GM19193 (cell line): ENCODE data around the gene HOXD3.

Experiments
- POLR2A ChIP-seq: IDR thresholded peaks from 4 replicates; pipeline ENCODE4 v1.6.1; 2011; ENCODE audit not compliant: insufficient read depth, insufficient read length; ENCODE audit errors: extremely low read depth

HOXD3 gene

DNA sequence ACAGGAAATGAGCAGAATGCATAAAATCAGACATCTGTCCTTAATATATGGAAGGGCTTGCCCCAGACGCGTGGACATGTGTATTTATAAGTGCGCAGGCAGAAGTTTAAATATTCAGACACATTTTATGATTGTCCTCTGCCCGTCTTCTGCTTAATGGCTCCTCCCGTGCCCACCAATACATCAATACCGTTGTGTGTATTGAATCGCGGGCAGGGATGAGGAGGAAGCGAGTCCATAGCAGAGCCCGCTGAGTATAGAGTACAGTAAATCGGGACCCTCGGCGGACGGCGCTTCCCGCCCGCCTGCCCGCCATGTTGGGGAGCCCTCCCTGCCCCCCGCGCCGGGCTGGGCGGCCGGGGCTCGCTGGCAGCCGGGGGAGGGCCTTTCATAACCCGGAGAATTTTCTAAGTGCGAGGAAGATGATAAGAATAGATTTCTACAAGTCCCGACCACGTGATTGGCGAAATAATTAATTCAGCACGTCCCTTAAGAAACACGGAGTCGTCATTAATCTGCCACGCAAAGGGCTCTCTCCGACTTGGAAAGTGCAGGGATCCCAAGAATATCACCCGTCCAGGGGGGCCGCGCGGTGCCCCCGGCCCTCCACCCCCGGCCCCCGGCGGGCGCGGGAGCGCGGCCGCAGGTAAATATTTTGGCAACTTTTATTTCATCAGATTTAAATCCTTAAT is at the start of gene HOXD3:
TSS of gene HOXD3 (plus strand) at position 501 of the 692 bp plus-strand sequence. CDS start 11,808 bp downstream, outside the sequence.
- no peak for TF ChIP-seq POLR2A

- no peak for TF ChIP-seq POLR2A
Measured at GRCh38 chr2:176107731-176108181, 49.4 kb upstream of the HOXD3 start.

GRCh38 chr2:176109192-176109901 is 47.8 kb upstream of the HOXD3 start:
- no peak for TF ChIP-seq POLR2A

- TF ChIP-seq POLR2A: no peak
Measured at GRCh38 chr2:176109946-176110345, 47.2 kb upstream of the HOXD3 start.

DNA sequence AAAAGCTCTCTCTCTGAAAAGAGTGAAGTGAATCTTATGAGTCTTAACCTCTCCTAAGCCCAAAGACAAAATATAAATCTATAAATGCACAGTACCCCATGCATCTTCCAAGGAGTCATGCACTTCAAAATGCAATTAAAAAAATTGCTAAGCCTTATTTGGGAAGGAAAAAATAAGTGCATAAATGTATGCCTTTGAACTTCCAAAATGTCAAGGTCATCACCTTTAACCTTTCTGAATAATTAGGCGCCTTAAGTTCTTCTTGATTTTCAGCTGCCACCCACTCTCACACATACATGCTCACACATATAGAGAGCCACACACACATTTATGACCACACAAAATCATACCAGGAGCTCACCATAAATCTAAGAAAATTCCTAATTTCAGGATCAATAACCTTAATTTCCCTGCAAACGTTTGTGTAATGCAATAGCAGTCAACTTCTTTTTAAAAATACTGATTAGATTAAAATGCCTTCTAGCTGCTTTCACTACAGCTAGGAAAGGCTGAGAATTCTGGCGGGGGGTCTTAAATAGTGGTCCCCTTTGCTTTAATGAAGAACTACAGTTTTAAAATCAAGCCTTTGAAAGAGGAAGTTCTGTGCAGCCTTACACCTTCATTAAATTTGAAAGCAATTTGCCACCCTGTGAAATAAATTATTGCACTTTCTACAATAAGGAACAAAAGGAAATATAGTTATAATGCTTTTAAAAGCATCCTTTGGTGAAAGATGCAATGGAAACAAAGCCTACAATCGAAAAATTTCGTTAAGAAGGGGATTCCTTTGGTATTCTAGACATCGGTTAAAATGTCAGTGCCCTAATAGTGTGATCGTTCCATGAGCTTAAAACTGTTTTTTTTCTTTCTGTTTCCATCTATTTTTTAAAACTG is 46.4 kb upstream of the HOXD3 start:
- no peak for TF ChIP-seq POLR2A

DNA sequence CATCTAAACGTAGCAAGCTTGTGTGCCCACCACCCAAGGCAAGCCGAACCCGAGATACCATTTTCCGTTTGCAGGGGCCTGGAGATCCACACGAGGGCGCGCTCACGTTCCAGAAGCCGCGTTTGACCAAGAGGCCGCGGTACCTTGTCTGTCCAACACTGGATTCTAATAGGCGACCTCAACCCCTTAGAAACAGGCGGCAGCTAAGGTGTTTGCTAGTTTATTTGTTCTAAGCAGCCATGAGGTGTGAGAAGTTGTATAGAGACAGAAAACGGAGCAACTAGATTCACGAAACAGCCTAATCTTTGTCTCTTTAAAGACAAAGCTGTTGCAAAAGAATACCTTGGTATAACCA is 45.8 kb upstream of the HOXD3 start:
- no peak for TF ChIP-seq POLR2A

DNA sequence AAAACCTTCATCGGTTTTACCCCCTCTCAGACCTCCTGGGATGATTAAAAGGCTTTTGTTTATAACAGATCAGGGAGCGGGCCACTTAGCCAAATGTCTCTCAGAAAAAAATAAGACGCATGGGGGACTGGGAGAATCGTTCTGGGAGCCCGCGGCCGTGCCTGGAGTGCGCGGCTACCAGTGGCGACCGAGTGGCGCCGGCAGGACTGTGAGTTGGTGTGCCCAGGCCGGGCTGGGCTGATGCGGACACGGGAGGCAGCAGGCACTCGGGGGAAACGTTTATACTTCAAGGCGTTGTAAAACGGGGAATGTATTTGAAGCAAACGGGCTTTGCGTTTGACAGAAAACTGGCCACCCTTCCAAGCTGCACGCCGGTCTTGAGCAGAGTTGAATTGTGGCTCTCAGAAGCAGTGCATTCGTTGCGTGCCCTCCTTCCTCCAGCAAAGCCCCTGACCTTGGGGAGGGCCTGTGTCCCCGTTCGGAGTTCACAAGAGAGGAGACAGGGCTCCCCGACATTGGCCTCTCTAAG is 45.2 kb upstream of the HOXD3 start:
- TF ChIP-seq POLR2A: no peak

DNA sequence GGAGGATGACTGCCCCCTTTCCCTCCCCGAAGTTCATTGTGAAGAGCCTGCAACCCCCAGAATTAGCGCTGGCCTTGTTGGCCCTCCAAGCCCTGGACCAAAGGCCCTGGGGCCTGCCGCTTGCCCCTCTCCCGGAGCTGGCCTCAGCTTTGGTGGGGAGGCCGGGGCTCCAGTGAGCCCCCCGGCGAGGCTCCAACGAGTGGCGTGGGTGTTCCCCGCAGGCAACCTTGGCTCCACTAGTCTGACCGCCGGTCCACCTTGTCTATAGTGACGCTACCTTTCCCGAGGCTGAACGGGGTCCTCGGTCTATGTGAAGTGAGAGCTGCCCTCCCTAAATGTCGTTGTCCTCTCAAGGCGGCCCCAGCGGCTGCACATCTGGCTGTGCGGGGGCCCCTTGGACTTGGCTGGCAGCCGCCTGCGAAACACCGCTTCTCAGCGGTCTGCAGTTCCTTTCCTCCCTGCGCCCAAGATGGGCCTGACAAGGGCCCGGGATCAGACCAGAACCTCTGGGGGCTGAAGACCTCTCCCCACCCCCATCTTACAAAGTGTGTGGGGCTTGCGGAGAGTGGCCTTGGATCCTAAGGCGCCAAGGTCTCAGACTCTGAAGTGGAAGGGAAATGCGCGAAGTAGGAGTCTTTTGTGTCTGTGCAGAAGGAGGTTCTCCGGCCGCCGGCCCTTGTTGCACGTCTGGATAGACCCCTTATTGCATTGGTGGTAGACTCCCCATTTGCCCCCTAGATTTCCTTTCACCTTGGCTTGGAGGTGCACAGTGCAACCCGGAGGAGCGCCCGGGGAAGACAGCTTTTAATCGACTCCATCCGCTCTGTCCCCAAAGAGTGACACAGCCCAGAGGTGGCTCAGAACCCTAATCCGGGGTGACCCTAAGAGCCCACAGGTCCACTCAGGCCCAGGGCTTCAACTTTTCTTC is 44.5 kb upstream of the HOXD3 start:
- TF ChIP-seq POLR2A: no peak

DNA sequence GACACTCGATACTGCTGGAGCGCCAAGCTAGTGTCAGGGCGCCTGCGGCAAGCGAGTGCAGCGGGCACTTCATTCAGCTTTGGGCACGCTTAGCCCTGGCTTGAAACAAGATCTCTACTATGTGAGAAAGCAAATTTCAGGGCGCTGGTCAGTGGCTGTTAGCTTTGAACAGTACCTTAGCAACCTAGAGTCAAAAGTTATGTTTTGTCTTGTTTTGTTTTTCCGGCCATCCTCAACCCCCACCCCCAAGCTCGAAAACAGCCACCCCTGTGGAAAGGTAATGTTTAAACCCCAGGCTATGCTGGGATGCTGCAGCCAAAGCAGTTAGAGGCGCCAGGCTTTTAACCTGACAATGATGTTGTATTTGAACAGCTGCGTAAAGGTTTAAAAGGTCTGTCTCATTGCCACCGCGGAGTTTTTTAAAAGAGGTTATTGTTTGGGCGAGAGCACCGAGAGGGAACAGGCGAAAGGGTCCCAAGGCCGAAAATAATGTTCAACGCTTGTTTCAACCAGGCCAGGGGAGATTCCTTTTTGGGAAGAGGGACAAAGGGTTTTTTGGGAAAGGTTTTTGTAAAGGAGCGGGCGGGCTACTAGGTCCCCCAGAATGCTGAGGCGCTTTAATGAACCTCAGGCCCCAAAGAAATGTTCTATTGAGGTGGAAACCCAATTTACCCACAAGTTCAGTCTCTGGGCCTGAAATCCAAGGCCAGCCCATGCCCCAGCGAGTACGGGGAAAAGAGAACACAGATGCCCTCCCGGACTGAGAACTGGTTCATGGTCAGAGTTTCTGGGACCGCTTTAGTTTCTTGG is 42.8 kb upstream of the HOXD3 start:
- TF ChIP-seq POLR2A: no peak

- TF ChIP-seq POLR2A: no peak
Measured at GRCh38 chr2:176114930-176115625, 42.0 kb upstream of the HOXD3 start.

- no peak for TF ChIP-seq POLR2A
Measured at GRCh38 chr2:176115883-176116813, 41.0 kb upstream of the HOXD3 start, which contains the start of gene HOXD10. TSS of gene HOXD10 (plus strand) at chr2:176116778. CDS start at chr2:176116834, 56 bp downstream.
